Activated B cell treated with CpG ODN at 0.5 μM for 24 hours (primary cell): ENCODE results near the gene ZNF366. TPM values are rescaled to one million over a fixed set of nuclear protein-coding genes. Genes with fewer than 3 reads are reported as not detected.

Experiments
- ATAC-seq: fragments of 200-7000 bp; cut with Tn5 transposase; one replicate; pipeline ENCODE4 v1.10.0; 2021; ENCODE audit warnings: low read depth, mild to moderate bottlenecking, moderate library complexity
- CTCF ChIA-PET: fragments of 350-600 bp; sonication (Branson Sonifier 250); formaldehyde crosslinking; loops from one replicate; lab custom pipeline; 2021; ENCODE audit warnings: antibody characterized with exemption; lab: Charles Lee
- POLR2A ChIA-PET: fragments of 350-600 bp; sonication (Branson Sonifier 250); formaldehyde crosslinking; loops from one replicate; lab custom pipeline; 2021; ENCODE audit warnings: antibody characterized with exemption; lab: Charles Lee
- DNase-seq: peaks from one replicate; pipeline ENCODE4 v3.0.0; 2022
- H3K27ac Mint-ChIP-seq: one replicate; pipeline ENCODE4 v1.8.0; 2020; ENCODE audit warnings: mixed read lengths
- H3K27me3 Mint-ChIP-seq: one replicate; pipeline ENCODE4 v1.8.0; 2021; ENCODE audit warnings: mixed read lengths
- H3K36me3 Mint-ChIP-seq: one replicate; pipeline ENCODE4 v1.8.0; 2021; ENCODE audit warnings: low read depth, mixed read lengths
- H3K4me1 Mint-ChIP-seq: one replicate; pipeline ENCODE4 v1.8.0; 2021; ENCODE audit warnings: mixed read lengths
- H3K4me3 Mint-ChIP-seq: one replicate; pipeline ENCODE4 v1.8.0; 2020; ENCODE audit warnings: mild to moderate bottlenecking, mixed read lengths
- H3K9me3 Mint-ChIP-seq: one replicate; pipeline ENCODE4 v1.8.0; 2020; ENCODE audit warnings: mixed read lengths
- CTCF ChIP-seq: fragments of 200-600 bp; IDR thresholded peaks from one replicate; pipeline ENCODE4 v1.8.0; 2022; ENCODE audit warnings: antibody characterized with exemption, mild to moderate bottlenecking
- intact Hi-C: fragments of 100-400 bp; cut with micrococcal nuclease; formaldehyde crosslinking; loops from one replicate; pipeline ENCODE4 v1.15.1; 2024
- total RNA-seq: library from RNA; stranded (reverse); gene quantifications from 2 replicates; pipeline ENCODE4 v1.2.3, GENCODE V29; 2022

ZNF366 gene
- total RNA-seq, 1 donor from 2014 or later: not detected

DNA sequence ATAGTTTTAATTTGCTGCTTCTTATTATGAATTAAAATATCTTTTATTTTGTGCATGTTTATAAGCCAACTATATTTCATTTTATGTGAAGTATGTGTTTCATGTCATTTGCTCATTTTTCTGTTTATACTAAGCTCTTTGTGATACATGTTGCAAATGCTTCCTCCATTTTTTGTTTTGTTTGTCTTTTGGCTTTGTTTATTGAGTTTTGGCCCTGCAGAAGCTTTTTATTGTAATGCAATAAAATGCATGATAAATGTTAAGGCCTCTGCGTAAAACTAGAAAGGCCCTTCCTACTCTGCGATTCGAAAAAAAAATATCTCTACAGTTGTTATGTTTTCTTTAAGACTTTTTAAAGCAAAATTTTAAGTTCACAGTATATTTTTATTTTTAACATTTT lies 9.4 kb downstream of the ZNF366 start:
- H3K27me3 Mint-ChIP-seq: peaks cover 8% of the 10 kb centered on the region
- H3K27ac Mint-ChIP-seq: no peak overlapping the region
- no peak for DNase-seq
- TF ChIP-seq CTCF: no peak
- ChIA-PET POLR2A (no interaction called here), CTCF (no interaction called here)
- H3K9me3 Mint-ChIP-seq: no peaks in the 10 kb centered on the region
- ATAC-seq: no peak
- intact Hi-C loops: no loop called here
- H3K4me1 Mint-ChIP-seq: no peaks in the 10 kb centered on the region
- H3K36me3 Mint-ChIP-seq: no peaks in the 10 kb centered on the region
- no peak overlapping the region for H3K4me3 Mint-ChIP-seq

GRCh38 chr5:72495410-72495809 lies 11.8 kb downstream of the ZNF366 start:
- DNase-seq (no peak), ATAC-seq (no peak)
- Mint-ChIP-seq H3K9me3 (no peaks in the 10 kb centered on the region), H3K4me3 (no peak overlapping the region), H3K27me3 (peaks cover 7% of the 10 kb centered on the region), H3K27ac (no peak overlapping the region), H3K4me1 (no peaks in the 10 kb centered on the region), H3K36me3 (no peaks in the 10 kb centered on the region)
- CTCF ChIA-PET: no interaction called here
- intact Hi-C loops: no loop called here
- no peak for TF ChIP-seq CTCF
- POLR2A ChIA-PET: no interaction called here

DNA sequence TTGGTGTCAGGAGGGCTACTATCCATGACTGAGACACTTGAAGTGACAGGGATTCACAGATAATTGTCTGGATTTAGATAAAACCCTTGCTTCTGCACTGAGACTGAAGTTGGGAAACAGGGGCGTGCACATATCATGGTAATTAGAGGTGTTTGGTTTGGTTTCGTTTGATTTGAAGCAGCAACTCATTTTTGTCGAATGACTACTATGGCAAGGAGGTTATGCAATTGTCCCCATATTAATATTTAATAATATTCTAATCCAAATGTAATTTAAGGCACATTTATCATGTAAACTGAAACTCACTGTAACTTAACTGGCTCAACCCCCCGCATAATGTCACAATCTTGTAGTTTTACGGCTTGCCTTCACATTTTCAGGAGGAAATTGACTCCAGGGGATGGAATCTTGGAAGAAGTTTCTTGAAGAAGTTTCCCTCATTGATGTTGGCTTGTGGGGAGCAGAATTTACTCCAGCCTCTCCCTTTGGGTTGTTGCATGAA lies 12.5 kb downstream of the ZNF366 start:
- H3K9me3 Mint-ChIP-seq: no peaks in the 10 kb centered on the region
- POLR2A ChIA-PET: no interaction called here
- peaks cover 4% of the 10 kb centered on the region for H3K27me3 Mint-ChIP-seq
- no peaks in the 10 kb centered on the region for H3K4me1 Mint-ChIP-seq
- H3K27ac Mint-ChIP-seq: no peak overlapping the region
- no peak for TF ChIP-seq CTCF
- H3K36me3 Mint-ChIP-seq: no peaks in the 10 kb centered on the region
- no peak for ATAC-seq
- CTCF ChIA-PET: no interaction called here
- H3K4me3 Mint-ChIP-seq: no peak overlapping the region
- no peak for DNase-seq
- intact Hi-C loops: no loop called here

DNA sequence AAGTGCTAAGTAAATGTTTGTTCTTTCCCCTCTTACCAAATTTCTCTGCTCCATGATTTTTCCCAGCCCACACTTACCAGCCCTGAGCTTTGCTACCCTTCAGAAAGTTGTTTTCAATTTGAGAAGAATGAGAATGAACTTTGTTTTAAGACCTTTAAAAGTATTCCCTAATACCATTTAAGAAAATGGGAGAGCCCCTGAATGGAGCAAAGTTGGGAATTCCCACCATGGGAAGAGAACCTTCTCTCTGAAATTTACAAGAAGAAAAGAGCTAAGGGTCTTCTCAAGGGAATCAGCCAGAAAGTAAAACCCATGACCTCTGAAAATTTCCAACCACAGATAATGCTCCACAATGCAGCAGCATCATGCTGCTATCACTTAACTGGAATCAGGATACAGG lies 17.7 kb downstream of the ZNF366 start:
- intact Hi-C loops: no loop called here
- H3K36me3 Mint-ChIP-seq: no peaks in the 10 kb centered on the region
- H3K4me1 Mint-ChIP-seq: no peaks in the 10 kb centered on the region
- no peaks in the 10 kb centered on the region for H3K9me3 Mint-ChIP-seq
- H3K27me3 Mint-ChIP-seq: peaks cover 1% of the 10 kb centered on the region
- CTCF ChIA-PET: interaction anchor here (0.7 kb wide), 1 partner anchor 122 kb away, joined by 3 read pairs; no protein-coding TSS in a partner anchor
- DNase-seq: no peak
- H3K27ac Mint-ChIP-seq: no peak overlapping the region
- no peak for TF ChIP-seq CTCF
- POLR2A ChIA-PET: no interaction called here
- no peak overlapping the region for H3K4me3 Mint-ChIP-seq
- no peak for ATAC-seq

DNA sequence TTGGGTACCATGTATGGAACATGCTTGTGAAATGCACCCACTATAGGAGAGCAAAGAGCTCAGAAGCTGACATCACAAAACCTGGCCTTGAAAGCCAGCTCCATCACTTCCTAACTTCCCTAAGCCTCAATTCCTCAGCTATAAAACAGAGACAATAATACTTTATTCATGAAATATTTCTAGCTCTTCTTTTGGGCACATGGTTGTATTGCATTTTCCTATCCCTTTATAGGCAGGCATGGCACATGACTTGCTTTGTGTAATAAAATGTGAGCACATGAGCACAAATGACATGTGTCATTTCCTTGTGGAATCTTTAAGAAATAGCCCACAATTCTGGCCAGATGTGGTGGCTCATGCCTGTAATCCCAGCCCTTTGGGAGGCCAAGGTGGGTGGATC lies 18.5 kb downstream of the ZNF366 start:
- intact Hi-C loops: no loop called here
- Mint-ChIP-seq H3K9me3 (no peaks in the 10 kb centered on the region), H3K36me3 (no peaks in the 10 kb centered on the region), H3K27ac (no peak overlapping the region), H3K4me3 (no peak overlapping the region), H3K4me1 (no peaks in the 10 kb centered on the region), H3K27me3 (peaks cover 1% of the 10 kb centered on the region)
- ATAC-seq: no peak
- POLR2A ChIA-PET: no interaction called here
- DNase-seq: no peak
- no peak for TF ChIP-seq CTCF
- CTCF ChIA-PET: no interaction called here
